ENCODE data around the gene SORT1. TPM values are rescaled to one million over a fixed set of nuclear protein-coding genes. Genes with fewer than 3 reads are reported as not detected.

Gene SORT1
- polyA plus RNA-seq, 1 experiment: 38.6 TPM

GRCh38 chr1:109275706-109276345 is 121.9 kb downstream of the SORT1 start:
- no peak for DNase-seq (ENCODE audit: low read depth)
- no peak for TF ChIP-seq CTCF (IDR thresholded peaks at IDR 0.05; ENCODE audit: insufficient read depth, low read depth, low read length)
- CTCF ChIA-PET: interaction anchor here (0.6 to 5.7 kb wide), 8 partner anchors 11 to 257 kb away, joined by 3 to 140 read pairs (median 17); partner anchors contain the start of gene SORT1

GRCh38 chr1:109274533-109275476 is 122.9 kb downstream of the SORT1 start:
- ChIA-PET CTCF (interaction anchor here (4.6 to 5.6 kb wide), 2 partner anchors 117 to 258 kb away, joined by 31 to 47 read pairs; no protein-coding TSS in a partner anchor), POLR2A (no interaction called here)
- Histone ChIP-seq H3K36me3 (ENCODE audit: control insufficient read depth, insufficient read depth, low read length) (no peaks in the 10 kb centered on the region; the same call in 1 of the 2 replicates), H3K4me3 (ENCODE audit: low read depth, low read length) (no peak overlapping the region), H3K27me3 (ENCODE audit: control insufficient read depth, insufficient read depth, low read length) (no peaks in the 10 kb centered on the region)
- no peak for DNase-seq (ENCODE audit: low read depth)
- no peak for TF ChIP-seq CTCF (IDR thresholded peaks at IDR 0.05; ENCODE audit: insufficient read depth, low read depth, low read length)

More at GRCh38 chr1:109275706-109276345, 121.9 kb downstream of the SORT1 start:
- Histone ChIP-seq H3K4me3 (ENCODE audit: low read depth, low read length) (no peak overlapping the region), H3K36me3 (ENCODE audit: control insufficient read depth, insufficient read depth, low read length) (no peaks in the 10 kb centered on the region; the same call in 1 of the 2 replicates), H3K27me3 (ENCODE audit: control insufficient read depth, insufficient read depth, low read length) (no peaks in the 10 kb centered on the region)
- POLR2A ChIA-PET: interaction anchor here (0.6 to 1.2 kb wide), 3 partner anchors 21 to 226 kb away, joined by 3 to 5 read pairs (median 4); no protein-coding TSS in a partner anchor

GRCh38 chr1:109273570-109274288 is 124.0 kb downstream of the SORT1 start:
- TF ChIP-seq CTCF (IDR thresholded peaks at IDR 0.05; ENCODE audit: insufficient read depth, low read depth, low read length): no peak
- no peak for DNase-seq (ENCODE audit: low read depth)
- Histone ChIP-seq H3K4me3 (ENCODE audit: low read depth, low read length) (no peak overlapping the region), H3K36me3 (ENCODE audit: control insufficient read depth, insufficient read depth, low read length) (no peaks in the 10 kb centered on the region; the same call in 1 of the 2 replicates), H3K27me3 (ENCODE audit: control insufficient read depth, insufficient read depth, low read length) (no peaks in the 10 kb centered on the region)
- POLR2A ChIA-PET: no interaction called here
- CTCF ChIA-PET: interaction anchor here (1.1 to 1.4 kb wide), 4 partner anchors 9 to 259 kb away, joined by 3 to 6 read pairs (median 4); partner anchors contain the start of gene PSRC1

- Histone ChIP-seq H3K27me3 (ENCODE audit: control insufficient read depth, insufficient read depth, low read length) (no peaks in the 10 kb centered on the region), H3K36me3 (ENCODE audit: control insufficient read depth, insufficient read depth, low read length) (no peaks in the 10 kb centered on the region; the same call in 1 of the 2 replicates), H3K4me3 (ENCODE audit: low read depth, low read length) (no peak overlapping the region)
- no peak for TF ChIP-seq CTCF (IDR thresholded peaks at IDR 0.05; ENCODE audit: insufficient read depth, low read depth, low read length)
- no peak for DNase-seq (ENCODE audit: low read depth)
- ChIA-PET POLR2A (no interaction called here), CTCF (interaction anchor here (1.1 to 1.4 kb wide), 4 partner anchors 8 to 260 kb away, joined by 3 to 6 read pairs (median 4); partner anchors contain the start of gene PSRC1)
Observed at GRCh38 chr1:109272831-109273547, 124.7 kb downstream of the SORT1 start.

Data from BJ (cell line).